Hepatocyte (in vitro differentiated cells): ENCODE data around the gene PPP1R13L.

Experiments
- CTCF ChIP-seq: fragments of 200-600 bp; sonication (generic); IDR thresholded peaks from 2 replicates; pipeline ENCODE4 v1.5.1; 2016; ENCODE audit warnings: antibody characterized with exemption, mild to moderate bottlenecking; ENCODE audit not compliant: poor library complexity
- EZH2phosphoT487 ChIP-seq: fragments of 200-600 bp; sonication (generic); IDR thresholded peaks from one replicate; pipeline ENCODE4 v1.6.1; 2018; ENCODE audit warnings: antibody characterized with exemption, mild to moderate bottlenecking, low read depth, moderate library complexity; ENCODE audit not compliant: unreplicated experiment, severe bottlenecking

GRCh38 chr19:45408830-45409556 lies 4.1 kb upstream of the PPP1R13L start:
- no peak for TF ChIP-seq EZH2phosphoT487
- TF ChIP-seq CTCF: no peak
